Adrenal gland (tissue), 5 donors: Measurements from ENCODE around the gene TMEM45A.

Experiments used
- POLR2A ChIP-seq, 2 donors: fragments of 450-650 bp; IDR thresholded peaks; one replicate each; pipeline ENCODE4 v1.6.1; 2017; ENCODE audit warnings: antibody characterized with exemption in 2 of 2, mild to moderate bottlenecking in 2 of 2, moderate library complexity in 1 of 2
- TF ChIP-seq, protein P1 (sequence below), 6 experiments: fragments of 450-650 bp in 4 of 6; fragments of 200-600 bp in 2 of 6; sonication (generic) in 1 of 6; IDR thresholded peaks; 1 replicate in 5 of 6; 2 replicates in 1 of 6; pipeline versions ENCODE4 v1.5.1 to v1.8.0; 2016 to 2021; ENCODE audit warnings: antibody characterized with exemption in 6 of 6, mild to moderate bottlenecking in 2 of 6, moderate library complexity in 1 of 6
- donor health status: DM: no; HTN: no; CAD: no.

GRCh38 chr3:100500320-100500880, 8.0 kb downstream of the TMEM45A start:
- TF ChIP-seq POLR2A (IDR thresholded peaks at IDR 0.05) = no peak
- TF ChIP-seq, protein P1, sequence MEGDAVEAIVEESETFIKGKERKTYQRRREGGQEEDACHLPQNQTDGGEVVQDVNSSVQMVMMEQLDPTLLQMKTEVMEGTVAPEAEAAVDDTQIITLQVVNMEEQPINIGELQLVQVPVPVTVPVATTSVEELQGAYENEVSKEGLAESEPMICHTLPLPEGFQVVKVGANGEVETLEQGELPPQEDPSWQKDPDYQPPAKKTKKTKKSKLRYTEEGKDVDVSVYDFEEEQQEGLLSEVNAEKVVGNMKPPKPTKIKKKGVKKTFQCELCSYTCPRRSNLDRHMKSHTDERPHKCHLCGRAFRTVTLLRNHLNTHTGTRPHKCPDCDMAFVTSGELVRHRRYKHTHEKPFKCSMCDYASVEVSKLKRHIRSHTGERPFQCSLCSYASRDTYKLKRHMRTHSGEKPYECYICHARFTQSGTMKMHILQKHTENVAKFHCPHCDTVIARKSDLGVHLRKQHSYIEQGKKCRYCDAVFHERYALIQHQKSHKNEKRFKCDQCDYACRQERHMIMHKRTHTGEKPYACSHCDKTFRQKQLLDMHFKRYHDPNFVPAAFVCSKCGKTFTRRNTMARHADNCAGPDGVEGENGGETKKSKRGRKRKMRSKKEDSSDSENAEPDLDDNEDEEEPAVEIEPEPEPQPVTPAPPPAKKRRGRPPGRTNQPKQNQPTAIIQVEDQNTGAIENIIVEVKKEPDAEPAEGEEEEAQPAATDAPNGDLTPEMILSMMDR (IDR thresholded peaks at IDR 0.05) = no peak
